Measurements from ENCODE around the gene DAB2.
"Not testable (repeated sequence)": the region's sequence is repeated elsewhere in the genome, so short reads cannot be mapped to it uniquely, and the experiment has no call there.

Gene DAB2

DNA sequence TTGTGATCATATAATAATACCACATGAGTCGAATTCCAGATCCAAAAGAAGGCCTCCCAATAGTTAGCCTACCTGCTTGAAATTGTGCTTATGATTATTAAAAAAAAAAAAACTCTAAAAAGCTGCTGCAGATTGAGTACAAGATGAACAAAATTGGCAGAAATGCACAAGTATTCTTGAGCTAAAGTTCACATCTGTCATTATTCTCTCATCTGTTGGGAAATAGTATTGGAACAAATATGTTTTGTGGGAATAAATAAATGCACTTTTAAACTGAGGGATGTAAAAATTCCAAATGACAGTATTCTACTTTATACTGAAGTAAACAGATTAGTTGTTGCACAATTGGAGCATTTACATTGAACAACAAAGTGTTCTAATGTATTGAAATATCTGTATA is 15.7 kb downstream of the DAB2 start:
- no peaks in the 10 kb centered on the region for H3K9me2 ChIP-seq (replicated peaks; ENCODE audit: insufficient read depth, low read length)
- no peak overlapping the region for H2AFZ ChIP-seq (ENCODE audit: low read depth, low read length, severe bottlenecking)
- H3K27me3 ChIP-seq (ENCODE audit: low read length), result no peaks in the 10 kb centered on the region
- no peak overlapping the region for H3K4me2 ChIP-seq (ENCODE audit: low read depth, low read length, poor library complexity, severe bottlenecking)
- H3K27ac ChIP-seq (ENCODE audit: low read depth, low read length), result no peak overlapping the region
- H3K36me3 ChIP-seq (ENCODE audit: low read length), result no peaks in the 10 kb centered on the region
- no peaks in the 10 kb centered on the region for H3K9me3 ChIP-seq (ENCODE audit: insufficient read depth, low read length)
- H3K4me3 ChIP-seq (ENCODE audit: insufficient read depth, low read length, poor library complexity, severe bottlenecking), result no peak overlapping the region
- no peak overlapping the region for H3K9ac ChIP-seq (ENCODE audit: low read length)
- H4K20me1 ChIP-seq (ENCODE audit: low read depth, low read length), result no peaks in the 10 kb centered on the region
- no peaks in the 10 kb centered on the region for H3K79me2 ChIP-seq (ENCODE audit: insufficient read depth, low read length)
- TF ChIP-seq EZH2phosphoT487 (conservative IDR thresholded peaks at IDR 0.05; ENCODE audit: low read length), result no peak
- TF ChIP-seq, protein P1, sequence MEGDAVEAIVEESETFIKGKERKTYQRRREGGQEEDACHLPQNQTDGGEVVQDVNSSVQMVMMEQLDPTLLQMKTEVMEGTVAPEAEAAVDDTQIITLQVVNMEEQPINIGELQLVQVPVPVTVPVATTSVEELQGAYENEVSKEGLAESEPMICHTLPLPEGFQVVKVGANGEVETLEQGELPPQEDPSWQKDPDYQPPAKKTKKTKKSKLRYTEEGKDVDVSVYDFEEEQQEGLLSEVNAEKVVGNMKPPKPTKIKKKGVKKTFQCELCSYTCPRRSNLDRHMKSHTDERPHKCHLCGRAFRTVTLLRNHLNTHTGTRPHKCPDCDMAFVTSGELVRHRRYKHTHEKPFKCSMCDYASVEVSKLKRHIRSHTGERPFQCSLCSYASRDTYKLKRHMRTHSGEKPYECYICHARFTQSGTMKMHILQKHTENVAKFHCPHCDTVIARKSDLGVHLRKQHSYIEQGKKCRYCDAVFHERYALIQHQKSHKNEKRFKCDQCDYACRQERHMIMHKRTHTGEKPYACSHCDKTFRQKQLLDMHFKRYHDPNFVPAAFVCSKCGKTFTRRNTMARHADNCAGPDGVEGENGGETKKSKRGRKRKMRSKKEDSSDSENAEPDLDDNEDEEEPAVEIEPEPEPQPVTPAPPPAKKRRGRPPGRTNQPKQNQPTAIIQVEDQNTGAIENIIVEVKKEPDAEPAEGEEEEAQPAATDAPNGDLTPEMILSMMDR (IDR thresholded peaks at IDR 0.05; ENCODE audit: insufficient read depth, low read length, poor library complexity, severe bottlenecking), result no peak
- no peaks in the 10 kb centered on the region for H3F3A ChIP-seq (ENCODE audit: insufficient read depth)

DNA sequence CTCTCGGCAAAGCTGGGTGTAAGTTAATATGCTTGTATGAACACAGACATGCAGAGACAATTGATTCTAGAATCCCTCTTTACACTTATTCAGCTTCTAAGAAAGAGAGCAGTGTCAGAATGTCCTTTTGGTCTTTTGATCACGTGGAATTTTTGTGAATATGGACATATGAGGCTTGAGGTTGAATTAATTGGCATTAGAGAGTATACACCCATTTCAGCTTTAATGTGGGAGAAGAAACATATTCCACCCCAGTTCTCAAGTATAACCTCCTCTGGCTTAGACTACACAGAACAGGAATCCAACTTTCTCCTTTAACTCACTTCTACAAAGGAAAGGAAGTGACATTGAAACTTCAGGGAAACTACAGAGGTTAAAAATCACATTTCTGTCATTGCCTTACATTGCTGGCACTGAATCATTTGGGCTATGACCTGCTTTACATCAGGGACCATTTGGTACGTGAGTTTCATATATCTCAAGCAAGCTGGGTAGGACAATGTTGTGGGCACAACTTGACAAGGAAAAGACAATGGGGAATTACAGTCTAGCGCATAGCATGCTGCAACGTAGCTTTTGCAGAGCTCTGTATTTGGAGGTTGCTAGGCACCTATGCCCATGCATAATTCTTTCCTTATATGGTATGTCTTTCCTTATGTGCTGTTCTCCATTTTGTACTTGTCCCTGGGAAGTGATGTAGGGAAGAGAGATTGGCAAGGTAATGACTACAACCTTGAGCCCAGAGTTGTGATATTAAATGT is 19.5 kb downstream of the DAB2 start:
- Histone ChIP-seq H3K79me2 (ENCODE audit: insufficient read depth, low read length) (no peaks in the 10 kb centered on the region), H3K9me2 (replicated peaks; ENCODE audit: insufficient read depth, low read length) (no peaks in the 10 kb centered on the region), H3K27me3 (ENCODE audit: low read length) (no peaks in the 10 kb centered on the region), H3K36me3 (ENCODE audit: low read length) (no peaks in the 10 kb centered on the region), H4K20me1 (ENCODE audit: low read depth, low read length) (no peaks in the 10 kb centered on the region), H3K9ac (ENCODE audit: low read length) (no peak overlapping the region), H2AFZ (ENCODE audit: low read depth, low read length, severe bottlenecking) (no peak overlapping the region), H3K27ac (ENCODE audit: low read depth, low read length) (no peak overlapping the region), H3K4me3 (ENCODE audit: insufficient read depth, low read length, poor library complexity, severe bottlenecking) (no peak overlapping the region), H3K4me2 (ENCODE audit: low read depth, low read length, poor library complexity, severe bottlenecking) (no peak overlapping the region), H3K9me3 (ENCODE audit: insufficient read depth, low read length) (no peaks in the 10 kb centered on the region), H3F3A (ENCODE audit: insufficient read depth) (no peaks in the 10 kb centered on the region)
- TF ChIP-seq, protein P1 (IDR thresholded peaks at IDR 0.05; ENCODE audit: insufficient read depth, low read length, poor library complexity, severe bottlenecking), result no peak
- no peak for TF ChIP-seq EZH2phosphoT487 (conservative IDR thresholded peaks at IDR 0.05; ENCODE audit: low read length)

DNA sequence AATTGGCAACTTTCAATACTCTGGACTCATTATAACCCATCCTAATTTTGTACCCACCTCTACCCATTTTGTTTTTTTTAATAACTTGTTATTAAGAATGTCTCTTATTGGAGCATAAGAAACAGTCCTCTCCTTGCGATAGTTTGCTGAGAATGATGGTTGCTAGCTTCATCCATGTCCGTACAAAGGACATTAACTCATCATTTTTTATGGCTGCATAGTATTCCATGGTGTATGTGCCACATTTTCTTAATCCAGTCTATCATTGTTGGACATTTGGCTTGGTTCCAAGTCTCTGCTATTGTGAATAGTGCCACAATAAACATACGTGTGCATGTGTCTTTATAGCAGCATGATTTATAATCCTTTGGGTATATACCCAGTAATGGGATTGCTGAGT is 21.0 kb downstream of the DAB2 start:
- not testable (repeated sequence) for H3K9ac ChIP-seq (ENCODE audit: low read length); H3K4me3 ChIP-seq (ENCODE audit: insufficient read depth, low read length, poor library complexity, severe bottlenecking); H3K4me2 ChIP-seq (ENCODE audit: low read depth, low read length, poor library complexity, severe bottlenecking); H3K27ac ChIP-seq (ENCODE audit: low read depth, low read length); H4K20me1 ChIP-seq (ENCODE audit: low read depth, low read length); H3K27me3 ChIP-seq (ENCODE audit: low read length); H3K79me2 ChIP-seq (ENCODE audit: insufficient read depth, low read length); H3K9me3 ChIP-seq (ENCODE audit: insufficient read depth, low read length); H3F3A ChIP-seq (ENCODE audit: insufficient read depth); H3K36me3 ChIP-seq (ENCODE audit: low read length); H3K9me2 ChIP-seq (replicated peaks; ENCODE audit: insufficient read depth, low read length); H2AFZ ChIP-seq (ENCODE audit: low read depth, low read length, severe bottlenecking)

DNA sequence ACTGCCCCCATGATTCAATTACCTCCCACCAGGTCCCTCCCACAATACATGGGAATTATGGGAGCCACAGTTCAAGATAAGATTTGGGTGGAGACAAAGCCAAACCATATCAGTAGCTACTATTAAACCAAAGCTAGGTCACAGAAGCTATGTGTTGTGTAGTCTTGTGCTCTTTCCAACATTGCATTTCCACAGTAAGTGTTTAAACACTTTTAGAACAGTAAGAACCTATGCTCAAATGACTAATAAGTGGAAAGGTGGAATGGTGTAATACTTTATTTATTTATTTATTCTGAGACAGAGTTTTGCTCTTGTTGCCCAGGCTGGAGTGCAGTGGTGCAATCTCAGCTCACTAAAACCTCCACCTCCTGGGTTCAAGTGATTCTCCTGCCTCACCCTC is 22.6 kb downstream of the DAB2 start:
- not testable (repeated sequence) for H3K9me2 ChIP-seq (replicated peaks; ENCODE audit: insufficient read depth, low read length); H3F3A ChIP-seq (ENCODE audit: insufficient read depth); H4K20me1 ChIP-seq (ENCODE audit: low read depth, low read length); H3K9ac ChIP-seq (ENCODE audit: low read length); H3K27ac ChIP-seq (ENCODE audit: low read depth, low read length); H3K27me3 ChIP-seq (ENCODE audit: low read length); H3K79me2 ChIP-seq (ENCODE audit: insufficient read depth, low read length); H3K4me2 ChIP-seq (ENCODE audit: low read depth, low read length, poor library complexity, severe bottlenecking); H3K9me3 ChIP-seq (ENCODE audit: insufficient read depth, low read length); H2AFZ ChIP-seq (ENCODE audit: low read depth, low read length, severe bottlenecking); H3K4me3 ChIP-seq (ENCODE audit: insufficient read depth, low read length, poor library complexity, severe bottlenecking); H3K36me3 ChIP-seq (ENCODE audit: low read length)

Measured in SU-DHL-6 (cell line).